Endothelial cell of umbilical vein (primary cell): Measurements from ENCODE around the gene ITPR2. TPM values are rescaled to one million over a fixed set of nuclear protein-coding genes. Genes with fewer than 3 reads are reported as not detected.

ENCODE experiments used
- BruUV-seq: library from RNA; stranded (reverse); fragments of 400-500 nt; replicated peaks from 2 replicates; lab custom pipeline; 2021; lab: Mats Ljungman, UMichigan
- CTCF ChIA-PET: fragments of 300-600, 350-600 bp; sonication (Branson Sonifier 250); formaldehyde crosslinking; loops from one replicate; lab custom pipeline; 2021; ENCODE audit warnings: antibody characterized with exemption, inconsistent platforms; lab: Charles Lee
- POLR2A ChIA-PET: fragments of 300-600, 350-600 bp; sonication (Branson Sonifier 250); formaldehyde crosslinking; loops from one replicate; lab custom pipeline; 2021; ENCODE audit warnings: antibody characterized with exemption, inconsistent platforms; lab: Charles Lee
- DNase-seq: peaks from one replicate; pipeline ENCODE4 v3.0.0-alpha.2; 2011; ENCODE audit warnings: low read depth, low spot score
- FAIRE-seq: peaks from 2 replicates; lab custom pipeline; 2011; peaks lifted over from hg19 to GRCh38; lab: Jason Lieb, UNC
- H2AFZ ChIP-seq: 2 replicates; pipeline ENCODE4 v1.6.0; 2012; ENCODE audit warnings: low read depth, low read length, control low read depth, inconsistent platforms
- H3K27ac ChIP-seq: 2 replicates; pipeline ENCODE4 v1.5.1; 2011; ENCODE audit warnings: low read depth, mild to moderate bottlenecking, control low read depth, low read length, moderate library complexity; ENCODE audit not compliant: insufficient read depth
- H3K27me3 ChIP-seq, 2 experiments: 2 replicates each; pipeline versions ENCODE4 v1.6.0 to v1.6.1; 2011; ENCODE audit warnings: low read length in 2 of 2, mixed read lengths in 1 of 2; ENCODE audit not compliant: control insufficient read depth in 2 of 2, insufficient read depth in 2 of 2
- H3K36me3 ChIP-seq, 2 experiments: 2 replicates in 1 of 2; 3 replicates in 1 of 2; pipeline ENCODE4 v1.5.1; 2011; ENCODE audit warnings: low read length in 2 of 2, mild to moderate bottlenecking in 1 of 2, moderate library complexity in 1 of 2; ENCODE audit not compliant: control insufficient read depth in 2 of 2, insufficient read depth in 2 of 2; ENCODE audit errors: extremely low read depth in 1 of 2
- H3K4me1 ChIP-seq: 3 replicates; pipeline ENCODE4 v1.5.1; 2011; ENCODE audit warnings: mild to moderate bottlenecking, low read length; ENCODE audit not compliant: control insufficient read depth, insufficient read depth; ENCODE audit errors: extremely low read depth
- H3K4me2 ChIP-seq: 2 replicates; pipeline ENCODE4 v1.6.1; 2011; ENCODE audit warnings: low read length, control low read depth, mixed read lengths; ENCODE audit not compliant: insufficient read depth
- H3K4me3 ChIP-seq, 3 experiments: fragments of 200-600 bp in 1 of 3; sonication (generic), shearing (Covaris generic) in 1 of 3; replicated peaks in 1 of 3; 2 replicates each; pipeline ENCODE4 v1.5.1; 2011 to 2016; ENCODE audit warnings: control low read depth in 3 of 3, low read length in 3 of 3, mild to moderate bottlenecking in 2 of 3, inconsistent platforms in 1 of 3, low read depth in 1 of 3, moderate library complexity in 1 of 3; ENCODE audit not compliant: insufficient read depth in 1 of 3
- H3K79me2 ChIP-seq: 2 replicates; pipeline ENCODE4 v1.6.0; 2012; ENCODE audit warnings: low read length, inconsistent platforms; ENCODE audit not compliant: control insufficient read depth, insufficient read depth
- H3K9ac ChIP-seq: replicated peaks from 2 replicates; pipeline ENCODE3; 2011; ENCODE audit warnings: low read length, control low read depth; ENCODE audit not compliant: insufficient read depth; ENCODE audit errors: extremely low read depth
- H3K9me1 ChIP-seq: replicated peaks from 3 replicates; pipeline ENCODE4 v1.6.0; 2011; ENCODE audit warnings: mild to moderate bottlenecking, low read length; ENCODE audit not compliant: control insufficient read depth, insufficient read depth; ENCODE audit errors: extremely low read depth
- H3K9me3 ChIP-seq: replicated peaks from 2 replicates; pipeline ENCODE4 v1.5.1; 2012; ENCODE audit warnings: low read length, inconsistent platforms; ENCODE audit not compliant: control insufficient read depth, insufficient read depth
- H4K20me1 ChIP-seq: replicated peaks from 2 replicates; pipeline ENCODE3; 2011; ENCODE audit warnings: mild to moderate bottlenecking, low read length; ENCODE audit not compliant: control insufficient read depth, insufficient read depth; ENCODE audit errors: extremely low read depth
- CTCF ChIP-seq, 2 donors: IDR thresholded peaks; 1 replicate in 1 of 2; 2 replicates in 1 of 2; pipeline ENCODE4 v1.5.1; 2011; ENCODE audit warnings: low read length in 2 of 2, mild to moderate bottlenecking in 2 of 2, moderate library complexity in 2 of 2, control low read depth in 1 of 2, inconsistent platforms in 1 of 2, low read depth in 1 of 2; ENCODE audit not compliant: insufficient read depth in 1 of 2; ENCODE audit errors: extremely low read depth in 1 of 2
- EZH2 ChIP-seq: IDR thresholded peaks from 2 replicates; pipeline ENCODE4 v1.6.1; 2012; ENCODE audit warnings: borderline replicate concordance, low read depth, mild to moderate bottlenecking, moderate library complexity, low read length, inconsistent platforms; ENCODE audit not compliant: severe bottlenecking
- FOS ChIP-seq: IDR thresholded peaks from 2 replicates; pipeline ENCODE4 v1.6.1; 2011; ENCODE audit warnings: mild to moderate bottlenecking, low read length, moderate library complexity, borderline replicate concordance; ENCODE audit not compliant: insufficient read depth
- GATA2 ChIP-seq: IDR thresholded peaks from 2 replicates; pipeline ENCODE4 v1.7.0; 2011; ENCODE audit warnings: low read depth, mild to moderate bottlenecking, moderate library complexity, mixed read lengths, low read length; ENCODE audit not compliant: insufficient read length, insufficient read depth
- JUN ChIP-seq: IDR thresholded peaks from 2 replicates; pipeline ENCODE4 v1.6.1; 2011; ENCODE audit warnings: borderline replicate concordance, low read depth; ENCODE audit not compliant: insufficient read length, insufficient read depth
- MAX ChIP-seq: IDR thresholded peaks from 2 replicates; pipeline ENCODE4 v1.6.1; 2011; ENCODE audit not compliant: insufficient read depth, insufficient read length
- MYC ChIP-seq: IDR thresholded peaks from one replicate; pipeline ENCODE4 v1.6.1; 2011; ENCODE audit warnings: mild to moderate bottlenecking, low read depth, low read length
- POLR2A ChIP-seq: IDR thresholded peaks from 2 replicates; pipeline ENCODE4 v1.6.1; 2012; ENCODE audit warnings: low read depth, mild to moderate bottlenecking, control low read depth, low read length
- POLR2AphosphoS5 ChIP-seq: IDR thresholded peaks from 2 replicates; pipeline ENCODE4 v1.6.1; 2012; ENCODE audit warnings: low read depth, mild to moderate bottlenecking, control low read depth, low read length, moderate library complexity; ENCODE audit not compliant: insufficient read depth
- dilution Hi-C: fragments of 300-500 bp; cut with MboI; formaldehyde crosslinking; loops from one replicate; pipeline ENCODE4 v1.15.0; 2019; ENCODE audit warnings: low sequenced_read_pairs; ENCODE audit not compliant: extremely low pct_ligation_motif_present
- intact Hi-C: fragments of 100-400 bp; cut with micrococcal nuclease; formaldehyde crosslinking; loops from one replicate; pipeline ENCODE4 v1.10.0; 2022
- polyA plus RNA-seq, 4 experiments: library from polyadenylated mRNA; depleted of rRNA in 3 of 4; stranded (reverse) in 3 of 4; unstranded in 1 of 4; fragments of >200 nt; gene quantifications; 2 replicates each; pipeline versions ENCODE4 v1.2.1 to v1.2.3, GENCODE V29; 2011 to 2012; ENCODE audit warnings: missing spikeins in 1 of 4
- total RNA-seq: library from RNA; stranded (reverse); gene quantifications from 2 replicates; pipeline ENCODE4 v1.2.3, GENCODE V29; 2021

The ITPR2 gene
- total and polyA plus RNA-seq, 2 donors (not counting 3 experiments of a cell fraction or from before 2014, with no cell fraction given), result 16.2 to 86.8 TPM

- DNase-seq (no peak), FAIRE-seq (peak; percentile 21)
- H3K27ac ChIP-seq, result no peak overlapping the region
- TF ChIP-seq CTCF (IDR thresholded peaks at IDR 0.05; ENCODE audit: extremely low read depth in 1 of 2, insufficient read depth in 1 of 2, low read depth in 1 of 2, low read length in 2 of 2) (no peak), POLR2A (no peak), GATA2 (no peak), FOS (no peak), JUN (no peak), MYC (no peak), POLR2AphosphoS5 (no peak), EZH2 (no peak), MAX (no peak)
- CTCF ChIA-PET, result interaction anchor here (1.8 kb wide), 1 partner anchor 19 kb away, joined by 12 read pairs; no protein-coding TSS in a partner anchor
- no peaks in the 10 kb centered on the region for H3K27me3 ChIP-seq
- H3K4me3 ChIP-seq, result no peak overlapping the region
- POLR2A ChIA-PET, result no interaction called here
- no peak overlapping the region for H3K4me2 ChIP-seq
- intact Hi-C loops, result loop anchor here (1.0 to 5.0 kb wide), 2 partner anchors 25 to 177 kb away; no protein-coding TSS in a partner anchor
- H3K79me2 ChIP-seq, result no peaks in the 10 kb centered on the region
- H3K9me1 ChIP-seq, result no peaks in the 10 kb centered on the region
- no TSS peak for BruUV-seq
- H3K4me1 ChIP-seq, result peaks cover 7% of the 10 kb centered on the region
- H3K9ac ChIP-seq, result no peak overlapping the region
- H4K20me1 ChIP-seq, result no peaks in the 10 kb centered on the region
- H3K9me3 ChIP-seq, result no peaks in the 10 kb centered on the region
- H3K36me3 ChIP-seq, result no peaks in the 10 kb centered on the region
- dilution Hi-C loops, result no loop called here
- peak overlapping the region; percentile 84 for H2AFZ ChIP-seq
Observed at GRCh38 chr12:26299751-26300150, 533.2 kb downstream of the ITPR2 start.
